ENCODE data around the gene GUCY1B1.

The GUCY1B1 gene

GRCh38 chr4:155802190-155802959, 43.6 kb downstream of the GUCY1B1 start:
- DNase-seq: no peak

GRCh38 chr4:155805016-155805415, 46.2 kb downstream of the GUCY1B1 start:
- DNase-seq: no peak

GRCh38 chr4:155807021-155807420, 48.2 kb downstream of the GUCY1B1 start:
- DNase-seq: no peak

GRCh38 chr4:155809835-155810234, 51.0 kb downstream of the GUCY1B1 start:
- peak; percentile 8 for DNase-seq

- no peak for DNase-seq
These were observed 52.3 kb downstream of the GUCY1B1 start for GRCh38 chr4:155811083-155811482.

- no peak for DNase-seq
These were observed 59.8 kb downstream of the GUCY1B1 start for GRCh38 chr4:155818639-155819038.

GRCh38 chr4:155819066-155819465, 60.2 kb downstream of the GUCY1B1 start:
- no peak for DNase-seq

GRCh38 chr4:155820887-155821518, 62.2 kb downstream of the GUCY1B1 start:
- no peak for DNase-seq

GRCh38 chr4:155822572-155822971, 63.8 kb downstream of the GUCY1B1 start:
- DNase-seq: no peak

- no peak for DNase-seq
These were observed 69.8 kb downstream of the GUCY1B1 start for GRCh38 chr4:155828628-155829027.

- no peak for DNase-seq
These were observed 73.8 kb downstream of the GUCY1B1 start for GRCh38 chr4:155832664-155833063.

GRCh38 chr4:155837203-155837796, 78.5 kb downstream of the GUCY1B1 start:
- no peak for DNase-seq

GRCh38 chr4:155842080-155842479, 83.3 kb downstream of the GUCY1B1 start:
- DNase-seq: no peak

- no peak for DNase-seq
These were observed 88.1 kb downstream of the GUCY1B1 start for GRCh38 chr4:155846929-155847328.

- no peak for DNase-seq
These were observed 90.2 kb downstream of the GUCY1B1 start for GRCh38 chr4:155849042-155849441.

- no peak for DNase-seq
These were observed 94.4 kb downstream of the GUCY1B1 start for GRCh38 chr4:155853189-155853588.

GRCh38 chr4:155854582-155855226, 95.9 kb downstream of the GUCY1B1 start:
- no peak for DNase-seq

- DNase-seq: no peak
These were observed 97.1 kb downstream of the GUCY1B1 start for GRCh38 chr4:155855897-155856296.

Data from NCI-H526 treated with DMSO at 0.1 percent for 48 hours (cell line).